HCT116 (cell line): ENCODE data around the gene UBASH3B. TPM values are rescaled to one million over a fixed set of nuclear protein-coding genes. Genes with fewer than 3 reads are reported as not detected.

Source experiments
- ATAC-seq: fragments of 200-7000 bp; cut with Tn5 transposase; 2 replicates; pipeline ENCODE4 v1.9.1; 2020; ENCODE audit warnings: mild to moderate bottlenecking, moderate library complexity
- BruUV-seq: library from RNA; stranded (reverse); fragments of 400-500 nt; replicated peaks from 2 replicates; lab custom pipeline; 2021; lab: Mats Ljungman, UMichigan
- CTCF ChIA-PET: fragments of 300-600 bp; sonication (Branson Sonifier 250); formaldehyde crosslinking; loops from one replicate; lab custom pipeline; 2021; ENCODE audit warnings: antibody characterized with exemption; lab: Charles Lee
- POLR2A ChIA-PET: fragments of 300-600, 350-600 bp; sonication (Branson Sonifier 250); formaldehyde crosslinking; loops from one replicate; lab custom pipeline; 2021; ENCODE audit warnings: antibody characterized with exemption; lab: Charles Lee
- RAD21 ChIA-PET, 2 experiments: fragments of 300-600 bp; sonication (Branson Sonifier 250); formaldehyde crosslinking; loops; one replicate each; lab custom pipeline; 2023; ENCODE audit warnings: low total read pairs in 2 of 2; ENCODE audit not compliant: uncharacterized antibody in 2 of 2, unreplicated experiment in 2 of 2, low non-redundant PET in 1 of 2; lab: Charles Lee
- DNase-seq: peaks from one replicate; pipeline ENCODE4 v3.0.0-alpha.2; 2010; ENCODE audit warnings: low read depth, low spot score
- H2AFZ ChIP-seq: fragments of 200-600 bp; shearing (Covaris generic), sonication (generic); 2 replicates; pipeline ENCODE4 v1.6.1; 2017; ENCODE audit warnings: low read depth, mixed run types, mixed read lengths, antibody characterized with exemption, low read length; ENCODE audit not compliant: poor library complexity, severe bottlenecking
- H3K27ac ChIP-seq: 2 replicates; pipeline ENCODE4 v1.5.1; 2012; ENCODE audit warnings: low read depth, low read length
- H3K27me3 ChIP-seq: fragments of 200-600 bp; sonication (generic); 2 replicates; pipeline ENCODE4 v1.6.1; 2016; ENCODE audit warnings: mixed run types, low read length, mixed read lengths; ENCODE audit not compliant: insufficient read depth
- H3K36me3 ChIP-seq, 2 experiments: fragments of 200-500 bp in 1 of 2; fragments of 200-600 bp in 1 of 2; sonication (Bioruptor generic) in 1 of 2; sonication (generic) in 1 of 2; 2 replicates each; pipeline versions ENCODE4 v1.5.1 to v1.6.1; 2014 to 2016; ENCODE audit warnings: low read length in 2 of 2, inconsistent platforms in 1 of 2, mixed read lengths in 1 of 2, mixed run types in 1 of 2; ENCODE audit not compliant: insufficient read depth in 2 of 2, control insufficient read depth in 1 of 2
- H3K4me1 ChIP-seq, 2 experiments: fragments of 200-600 bp in 1 of 2; sonication (generic) in 1 of 2; 2 replicates each; pipeline versions ENCODE4 v1.5.1 to v1.6.1; 2012 to 2017; ENCODE audit warnings: low read length in 2 of 2, inconsistent platforms in 1 of 2, mild to moderate bottlenecking in 1 of 2, mixed read lengths in 1 of 2, mixed run types in 1 of 2, moderate library complexity in 1 of 2; ENCODE audit not compliant: insufficient read depth in 2 of 2, control insufficient read depth in 1 of 2
- H3K4me2 ChIP-seq: fragments of 200-600 bp; sonication (generic); 2 replicates; pipeline ENCODE4 v1.6.1; 2017; ENCODE audit warnings: mixed run types, low read length, mixed read lengths
- H3K4me3 ChIP-seq, 2 experiments: fragments of 200-600 bp in 1 of 2; sonication (generic) in 1 of 2; replicated peaks in 1 of 2; 2 replicates each; pipeline ENCODE4 v1.5.1; 2011 to 2016; ENCODE audit warnings: low read length in 2 of 2, control low read depth in 1 of 2, low read depth in 1 of 2, mild to moderate bottlenecking in 1 of 2, mixed read lengths in 1 of 2, mixed run types in 1 of 2
- H3K79me2 ChIP-seq: fragments of 200-600 bp; sonication (generic); 2 replicates; pipeline ENCODE4 v1.6.1; 2017; ENCODE audit warnings: mild to moderate bottlenecking, mixed run types, low read length, moderate library complexity, mixed read lengths; ENCODE audit not compliant: insufficient read depth
- H3K9ac ChIP-seq: fragments of 200-600 bp; sonication (generic); 2 replicates; pipeline ENCODE4 v1.6.1; 2016; ENCODE audit warnings: low read length, mixed read lengths
- H3K9me2 ChIP-seq: fragments of 200-600 bp; sonication (generic), shearing (Covaris generic); 2 replicates; pipeline ENCODE4 v1.6.1; 2017; ENCODE audit warnings: mixed run types, mild to moderate bottlenecking, moderate library complexity; ENCODE audit not compliant: insufficient read depth
- H3K9me3 ChIP-seq, 2 experiments: fragments of 200-500 bp in 1 of 2; fragments of 200-600 bp in 1 of 2; sonication (Bioruptor generic) in 1 of 2; sonication (generic) in 1 of 2; 2 replicates each; pipeline ENCODE4 v1.6.1; 2014 to 2017; ENCODE audit warnings: low read length in 2 of 2, mixed read lengths in 2 of 2, inconsistent platforms in 1 of 2, low read depth in 1 of 2, mild to moderate bottlenecking in 1 of 2, mixed run types in 1 of 2, moderate library complexity in 1 of 2; ENCODE audit not compliant: control insufficient read depth in 1 of 2, insufficient read depth in 1 of 2
- H4K20me1 ChIP-seq: fragments of 200-600 bp; sonication (generic), shearing (Covaris generic); 2 replicates; pipeline ENCODE4 v1.6.1; 2017; ENCODE audit warnings: mixed run types, mild to moderate bottlenecking, moderate library complexity; ENCODE audit not compliant: insufficient read depth
- CBX3 ChIP-seq: IDR thresholded peaks from 2 replicates; pipeline ENCODE4 v1.6.1; 2012; ENCODE audit warnings: low read depth
- EGR1 ChIP-seq: IDR thresholded peaks from 2 replicates; pipeline ENCODE4 v1.6.1; 2012; ENCODE audit warnings: low read depth
- ELF1 ChIP-seq: IDR thresholded peaks from 2 replicates; pipeline ENCODE4 v1.6.1; 2012; ENCODE audit warnings: low read depth, borderline replicate concordance
- EZH2 ChIP-seq: fragments of 200-600 bp; sonication (generic); IDR thresholded peaks from 2 replicates; pipeline ENCODE4 v1.6.1; 2017; ENCODE audit warnings: antibody characterized with exemption, mixed run types
- EZH2phosphoT487 ChIP-seq: fragments of 200-600 bp; IDR thresholded peaks from 2 replicates; pipeline ENCODE4 v1.6.1; 2018; ENCODE audit warnings: antibody characterized with exemption, borderline replicate concordance
- FOSL1 ChIP-seq: IDR thresholded peaks from 2 replicates; pipeline ENCODE4 v1.6.1; 2012; ENCODE audit warnings: low read depth
- JUND ChIP-seq: IDR thresholded peaks from 2 replicates; pipeline ENCODE4 v1.6.1; 2012
- MAX ChIP-seq: IDR thresholded peaks from 2 replicates; pipeline ENCODE4 v1.6.1; 2012
- POLR2A ChIP-seq: IDR thresholded peaks from 2 replicates; pipeline ENCODE4 v1.7.0; 2011; ENCODE audit warnings: borderline replicate concordance; ENCODE audit not compliant: insufficient read depth, insufficient read length; ENCODE audit errors: extremely low read depth
- POLR2AphosphoS5 ChIP-seq: IDR thresholded peaks from 2 replicates; pipeline ENCODE4 v1.6.1; 2011; ENCODE audit warnings: mild to moderate bottlenecking, low read depth, low read length, moderate library complexity
- RAD21 ChIP-seq: IDR thresholded peaks from 2 replicates; pipeline ENCODE4 v1.6.1; 2012; ENCODE audit warnings: low read depth, mild to moderate bottlenecking
- REST ChIP-seq: IDR thresholded peaks from 2 replicates; pipeline ENCODE4 v1.6.1; 2012; ENCODE audit warnings: low read depth
- SIN3A ChIP-seq: IDR thresholded peaks from 2 replicates; pipeline ENCODE4 v1.6.1; 2012; ENCODE audit warnings: low read depth
- SP1 ChIP-seq: IDR thresholded peaks from 2 replicates; pipeline ENCODE4 v1.6.1; 2012; ENCODE audit warnings: low read depth
- TCF7L2 ChIP-seq: IDR thresholded peaks from 2 replicates; pipeline ENCODE4 v1.7.0; 2011; ENCODE audit warnings: borderline replicate concordance, inconsistent platforms; ENCODE audit not compliant: insufficient read depth, insufficient read length; ENCODE audit errors: extremely low read depth
- YY1 ChIP-seq: IDR thresholded peaks from 2 replicates; pipeline ENCODE4 v1.6.1; 2011; ENCODE audit warnings: low read length, low read depth, moderate library complexity, mild to moderate bottlenecking; ENCODE audit not compliant: insufficient replicate concordance; ENCODE audit errors: extremely low read depth
- ZBTB33 ChIP-seq: IDR thresholded peaks from 2 replicates; pipeline ENCODE4 v1.6.1; 2011; ENCODE audit warnings: mild to moderate bottlenecking, low read length, moderate library complexity; ENCODE audit not compliant: insufficient replicate concordance; ENCODE audit errors: extremely low read depth
- ZFX ChIP-seq: fragments of 450-650 bp; IDR thresholded peaks from 2 replicates; pipeline ENCODE4 v1.6.1; 2017
- ZNF274 ChIP-seq: fragments of 200-500 bp; sonication (Bioruptor generic); IDR thresholded peaks from 2 replicates; pipeline ENCODE4 v1.6.1; 2014; ENCODE audit warnings: mild to moderate bottlenecking, low read depth, low read length, inconsistent platforms
- intact Hi-C: fragments of 100-400 bp; cut with micrococcal nuclease; formaldehyde crosslinking; loops from 2 replicates; pipeline ENCODE4 v1.10.0; 2022
- total RNA-seq: library from RNA; stranded (reverse); gene quantifications from one replicate; pipeline ENCODE4 v1.2.1, GENCODE V29; 2021; ENCODE audit not compliant: unreplicated experiment
- TF ChIP-seq, protein P1 (sequence below): IDR thresholded peaks from 2 replicates; pipeline ENCODE4 v1.6.1; 2012

UBASH3B gene
- total RNA-seq, 1 experiment from 2014 or later, result 40.3 TPM

GRCh38 chr11:122764371-122765090 is 109.0 kb downstream of the UBASH3B start:
- no peak overlapping the region for H3K4me2 ChIP-seq
- H3K9ac ChIP-seq, result no peak overlapping the region
- no peak for ATAC-seq
- CTCF ChIA-PET, result no interaction called here
- BruUV-seq, result no TSS peak
- H3K79me2 ChIP-seq, result no peaks in the 10 kb centered on the region; the same call in 1 of the 2 replicates
- no peaks in the 10 kb centered on the region for H3K27me3 ChIP-seq
- intact Hi-C loops, result no loop called here
- H3K4me1 ChIP-seq, result no peaks in the 10 kb centered on the region
- no peak overlapping the region for H3K27ac ChIP-seq
- H3K9me2 ChIP-seq, result no peaks in the 10 kb centered on the region
- TF ChIP-seq RAD21, result no peak
- TF ChIP-seq EGR1, result no peak
- TF ChIP-seq REST, result no peak
- no peak for TF ChIP-seq TCF7L2
- no peak for TF ChIP-seq MAX
- no peak for TF ChIP-seq ZBTB33
- no peak for TF ChIP-seq ZNF274
- TF ChIP-seq, protein P1, sequence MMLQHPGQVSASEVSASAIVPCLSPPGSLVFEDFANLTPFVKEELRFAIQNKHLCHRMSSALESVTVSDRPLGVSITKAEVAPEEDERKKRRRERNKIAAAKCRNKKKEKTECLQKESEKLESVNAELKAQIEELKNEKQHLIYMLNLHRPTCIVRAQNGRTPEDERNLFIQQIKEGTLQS, result no peak
- TF ChIP-seq YY1, result no peak
- no peak for TF ChIP-seq EZH2
- no peak for TF ChIP-seq FOSL1
- no peak for TF ChIP-seq CBX3
- no peak for TF ChIP-seq ELF1
- TF ChIP-seq SIN3A, result no peak
- no peak for TF ChIP-seq ZFX
- no peak for TF ChIP-seq POLR2AphosphoS5
- TF ChIP-seq JUND, result no peak
- no peak for TF ChIP-seq EZH2phosphoT487
- TF ChIP-seq SP1, result no peak
- no peak for TF ChIP-seq POLR2A
- no peak overlapping the region for H2AFZ ChIP-seq
- POLR2A ChIA-PET, result no interaction called here
- H3K36me3 ChIP-seq, result no peaks in the 10 kb centered on the region
- H3K4me3 ChIP-seq, result no peak overlapping the region
- no peaks in the 10 kb centered on the region for H4K20me1 ChIP-seq
- DNase-seq, result no peak
- RAD21 ChIA-PET, result no interaction called here
- H3K9me3 ChIP-seq, result no peaks in the 10 kb centered on the region
